Mesendoderm (in vitro differentiated cells): ENCODE results near the gene STARD8.

Experiments used
- DNase-seq: peaks from one replicate; pipeline ENCODE4 v3.0.0; 2013
- H2AK5ac ChIP-seq: 2 replicates; pipeline ENCODE4 v1.6.1; 2013; ENCODE audit warnings: low read length, inconsistent platforms
- H2BK120ac ChIP-seq: 2 replicates; pipeline ENCODE4 v1.6.1; 2013; ENCODE audit warnings: low read depth, mild to moderate bottlenecking, low read length, moderate library complexity, mixed read lengths
- H2BK15ac ChIP-seq: replicated peaks from 2 replicates; pipeline ENCODE4 v1.6.1; 2013; ENCODE audit warnings: low read depth, mild to moderate bottlenecking, moderate library complexity
- H2BK5ac ChIP-seq: 2 replicates; pipeline ENCODE4 v1.6.1; 2013; ENCODE audit warnings: low read length, inconsistent platforms
- H3K18ac ChIP-seq: 2 replicates; pipeline ENCODE4 v1.6.1; 2013; ENCODE audit warnings: mild to moderate bottlenecking, low read length, mixed read lengths
- H3K23ac ChIP-seq: one replicate; pipeline ENCODE4 v1.6.1; 2013; ENCODE audit warnings: low read length
- H3K27ac ChIP-seq: 2 replicates; pipeline ENCODE4 v1.5.1; 2013; ENCODE audit warnings: low read depth, mild to moderate bottlenecking, inconsistent platforms, low read length, moderate library complexity
- H3K27me3 ChIP-seq: 2 replicates; pipeline ENCODE4 v1.6.1; 2013; ENCODE audit warnings: low read length, control low read depth, mild to moderate bottlenecking, inconsistent platforms; ENCODE audit not compliant: insufficient read depth, poor library complexity
- H3K36me3 ChIP-seq: 2 replicates; pipeline ENCODE4 v1.6.1; 2013; ENCODE audit warnings: low read length, inconsistent platforms; ENCODE audit not compliant: control insufficient read depth, insufficient read depth
- H3K4ac ChIP-seq: one replicate; pipeline ENCODE4 v1.6.1; 2013; ENCODE audit warnings: low read depth, mild to moderate bottlenecking, low read length, moderate library complexity
- H3K4me1 ChIP-seq: 2 replicates; pipeline ENCODE4 v1.6.1; 2013; ENCODE audit warnings: low read depth, low read length, inconsistent platforms; ENCODE audit not compliant: control insufficient read depth
- H3K4me2 ChIP-seq: 2 replicates; pipeline ENCODE4 v1.6.1; 2013; ENCODE audit warnings: low read length
- H3K4me3 ChIP-seq: 2 replicates; pipeline ENCODE4 v1.5.1; 2013; ENCODE audit warnings: mild to moderate bottlenecking, low read length
- H3K56ac ChIP-seq: one replicate; pipeline ENCODE4 v1.6.1; 2013; ENCODE audit warnings: low read length
- H3K79me1 ChIP-seq: 2 replicates; pipeline ENCODE4 v1.6.1; 2013; ENCODE audit warnings: low read length, inconsistent platforms
- H3K79me2 ChIP-seq: 2 replicates; pipeline ENCODE4 v1.6.1; 2013; ENCODE audit warnings: mild to moderate bottlenecking, low read length; ENCODE audit not compliant: control insufficient read depth, insufficient read depth
- H3K9ac ChIP-seq: 2 replicates; pipeline ENCODE4 v1.6.1; 2013; ENCODE audit warnings: low read length, inconsistent platforms
- H4K5ac ChIP-seq: one replicate; pipeline ENCODE4 v1.6.1; 2013; ENCODE audit warnings: low read length
- H4K8ac ChIP-seq: one replicate; pipeline ENCODE4 v1.6.1; 2013; ENCODE audit warnings: low read depth, mild to moderate bottlenecking, control low read depth, low read length, moderate library complexity
- WGBS: extraction: QIAGEN DNeasy Blood & Tissue Kit; methylation state at CpG from one replicate; pipeline ENCODE4 v1.1.7; 2013; ENCODE audit warnings: low lambda C conversion rate, missing lambda C conversion rate; ENCODE audit not compliant: insufficient coverage; ENCODE audit errors: extremely low coverage; 5-methylcytosine and 5-hydroxymethylcytosine counted together

Gene STARD8

DNA sequence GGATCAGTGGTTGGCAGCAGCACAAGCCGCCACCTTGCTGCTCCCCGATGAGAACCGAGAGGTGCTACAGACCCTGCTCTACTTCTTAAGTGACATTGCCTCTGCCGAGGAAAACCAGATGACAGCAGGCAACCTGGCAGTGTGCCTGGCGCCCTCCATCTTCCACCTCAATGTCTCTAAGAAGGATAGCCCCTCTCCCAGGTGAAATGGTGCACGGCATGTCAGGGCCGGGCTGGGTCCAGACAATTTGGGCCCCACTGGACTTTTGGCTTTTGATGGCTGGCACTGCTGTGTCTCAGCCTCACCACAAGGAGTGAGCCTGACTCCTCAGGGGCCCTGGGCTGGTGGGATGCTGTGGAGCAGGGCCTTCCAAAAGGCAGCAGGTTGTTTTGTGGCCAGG lies 74.1 kb downstream of the STARD8 start:
- Histone ChIP-seq H3K4me3 (no peak overlapping the region), H3K79me1 (no peaks in the 10 kb centered on the region), H3K9ac (no peak overlapping the region), H2BK5ac (no peak overlapping the region), H3K4ac (no peak overlapping the region), H3K4me2 (no peak overlapping the region), H4K8ac (no peak overlapping the region), H3K18ac (no peak overlapping the region), H3K27ac (no peak overlapping the region), H2BK120ac (no peak overlapping the region), H2BK15ac (no peak overlapping the region), H4K5ac (no peak overlapping the region), H3K56ac (no peak overlapping the region), H3K27me3 (no peaks in the 10 kb centered on the region), H3K36me3 (no peaks in the 10 kb centered on the region), H3K4me1 (no peaks in the 10 kb centered on the region), H2AK5ac (no peak overlapping the region), H3K23ac (no peak overlapping the region), H3K79me2 (no peaks in the 10 kb centered on the region)
- DNase-seq, result no peak
- no CpG with 5 or more reads among the region's 7 CpGs for WGBS

GRCh38 chrX:68721991-68722860 lies 74.8 kb downstream of the STARD8 start:
- no peaks in the 10 kb centered on the region for H3K27me3 ChIP-seq
- H3K4me1 ChIP-seq, result no peaks in the 10 kb centered on the region
- no peak overlapping the region for H2BK15ac ChIP-seq
- H3K23ac ChIP-seq, result no peak overlapping the region
- no peaks in the 10 kb centered on the region for H3K79me2 ChIP-seq
- H3K9ac ChIP-seq, result no peak overlapping the region
- no peaks in the 10 kb centered on the region for H3K36me3 ChIP-seq
- no peak overlapping the region for H3K4me2 ChIP-seq
- H3K79me1 ChIP-seq, result no peaks in the 10 kb centered on the region
- no peak overlapping the region for H2AK5ac ChIP-seq
- DNase-seq, result no peak
- H4K5ac ChIP-seq, result no peak overlapping the region
- no peak overlapping the region for H3K4ac ChIP-seq
- H3K4me3 ChIP-seq, result no peak overlapping the region
- H2BK120ac ChIP-seq, result no peak overlapping the region
- no peak overlapping the region for H3K27ac ChIP-seq
- H3K18ac ChIP-seq, result no peak overlapping the region
- no peak overlapping the region for H3K56ac ChIP-seq
- H4K8ac ChIP-seq, result no peak overlapping the region
- H2BK5ac ChIP-seq, result no peak overlapping the region
- WGBS, result no CpG with 5 or more reads among the region's 16 CpGs

DNA sequence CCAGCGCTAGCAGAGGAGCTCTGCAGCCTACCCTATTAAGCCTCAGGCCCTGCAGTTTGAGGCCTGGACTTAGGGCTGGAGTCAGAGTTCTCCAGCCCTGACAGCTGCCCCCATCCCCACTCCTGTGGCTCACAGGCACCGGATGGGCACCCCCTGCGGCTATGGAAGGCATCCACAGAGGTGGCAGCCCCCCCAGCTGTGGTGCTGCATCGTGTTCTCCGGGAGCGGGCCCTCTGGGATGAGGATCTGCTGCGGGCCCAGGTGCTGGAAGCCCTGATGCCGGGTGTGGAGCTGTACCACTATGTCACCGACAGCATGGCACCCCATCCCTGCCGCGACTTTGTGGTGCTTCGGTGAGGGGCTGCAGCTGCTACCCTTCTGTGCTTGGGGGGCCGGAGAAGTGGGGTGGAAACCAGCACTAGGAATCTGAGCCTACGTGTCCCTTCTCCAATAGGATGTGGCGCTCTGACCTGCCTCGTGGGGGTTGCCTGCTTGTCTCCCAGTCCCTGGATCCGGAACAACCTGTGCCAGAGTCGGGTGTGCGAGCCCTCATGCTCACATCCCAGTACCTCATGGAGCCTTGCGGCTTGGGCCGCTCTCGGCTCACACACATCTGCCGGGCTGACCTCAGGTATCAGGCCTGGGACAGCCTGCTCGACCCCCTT lies 76.2 kb downstream of the STARD8 start:
- WGBS, result no CpG with 5 or more reads among the region's 24 CpGs
- no peak overlapping the region for H3K9ac ChIP-seq
- H2BK15ac ChIP-seq, result no peak overlapping the region
- no peak overlapping the region for H3K4ac ChIP-seq
- H3K27ac ChIP-seq, result no peak overlapping the region
- H4K5ac ChIP-seq, result no peak overlapping the region
- no peak overlapping the region for H3K4me2 ChIP-seq
- H3K79me1 ChIP-seq, result no peaks in the 10 kb centered on the region
- H3K56ac ChIP-seq, result no peak overlapping the region
- no peak overlapping the region for H2AK5ac ChIP-seq
- H2BK5ac ChIP-seq, result no peak overlapping the region
- no peak overlapping the region for H3K4me3 ChIP-seq
- no peak for DNase-seq
- no peak overlapping the region for H4K8ac ChIP-seq
- H3K18ac ChIP-seq, result no peak overlapping the region
- no peaks in the 10 kb centered on the region for H3K36me3 ChIP-seq
- no peak overlapping the region for H3K23ac ChIP-seq
- no peaks in the 10 kb centered on the region for H3K4me1 ChIP-seq
- H2BK120ac ChIP-seq, result no peak overlapping the region
- H3K79me2 ChIP-seq, result no peaks in the 10 kb centered on the region
- no peaks in the 10 kb centered on the region for H3K27me3 ChIP-seq

- Histone ChIP-seq H4K8ac (no peak overlapping the region), H3K9ac (no peak overlapping the region), H3K4me2 (no peak overlapping the region), H3K79me2 (no peaks in the 10 kb centered on the region), H3K4me3 (no peak overlapping the region), H3K36me3 (no peaks in the 10 kb centered on the region), H3K4ac (no peak overlapping the region), H2AK5ac (no peak overlapping the region), H3K27me3 (no peaks in the 10 kb centered on the region), H2BK120ac (no peak overlapping the region), H2BK5ac (no peak overlapping the region), H3K4me1 (no peaks in the 10 kb centered on the region), H3K23ac (no peak overlapping the region), H2BK15ac (no peak overlapping the region), H4K5ac (no peak overlapping the region), H3K79me1 (no peaks in the 10 kb centered on the region), H3K27ac (no peak overlapping the region), H3K56ac (no peak overlapping the region), H3K18ac (no peak overlapping the region)
- WGBS, result no CpG with 5 or more reads among the region's 10 CpGs
- no peak for DNase-seq
These were observed 77.1 kb downstream of the STARD8 start for GRCh38 chrX:68724531-68725020.

DNA sequence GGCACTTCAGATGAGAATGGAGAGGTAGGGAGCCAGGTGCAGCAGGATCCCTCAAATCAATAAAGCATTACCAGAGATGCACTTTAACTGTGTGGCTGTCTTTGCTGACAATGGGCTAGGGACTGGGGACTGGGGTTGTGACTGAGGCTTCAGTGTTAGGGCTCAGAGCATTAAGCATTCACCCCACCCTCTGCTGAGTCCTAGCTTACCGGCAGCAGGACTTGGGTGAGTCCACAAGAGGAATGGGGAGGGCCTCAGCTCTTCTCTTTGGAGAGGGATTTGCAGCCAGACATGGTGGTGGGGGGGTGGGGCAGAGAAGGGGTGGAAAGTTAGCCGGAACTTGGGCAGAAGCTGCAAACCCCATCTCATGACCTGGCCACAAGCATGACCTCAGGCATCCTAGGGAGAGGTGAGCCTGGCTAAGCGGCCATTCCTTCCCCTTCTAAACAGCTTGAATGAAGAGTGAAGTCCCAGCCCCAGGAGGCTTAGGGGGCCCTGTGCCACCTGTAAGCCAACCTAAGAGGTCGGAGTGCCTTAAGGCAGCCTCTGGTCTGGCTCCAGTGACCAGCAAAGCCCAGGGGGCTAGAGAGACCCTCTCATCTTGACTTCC lies 78.4 kb downstream of the STARD8 start:
- H2AK5ac ChIP-seq, result no peak overlapping the region
- H3K27me3 ChIP-seq, result no peaks in the 10 kb centered on the region
- no CpG with 5 or more reads among the region's 4 CpGs for WGBS
- H4K5ac ChIP-seq, result no peak overlapping the region
- H3K4me1 ChIP-seq, result no peaks in the 10 kb centered on the region
- no peak overlapping the region for H2BK15ac ChIP-seq
- H3K9ac ChIP-seq, result no peak overlapping the region
- H3K4ac ChIP-seq, result no peak overlapping the region
- no peak overlapping the region for H3K18ac ChIP-seq
- H3K4me2 ChIP-seq, result no peak overlapping the region
- no peak overlapping the region for H3K23ac ChIP-seq
- no peak overlapping the region for H3K27ac ChIP-seq
- no peaks in the 10 kb centered on the region for H3K79me1 ChIP-seq
- no peak overlapping the region for H3K4me3 ChIP-seq
- no peaks in the 10 kb centered on the region for H3K79me2 ChIP-seq
- DNase-seq, result no peak
- H2BK5ac ChIP-seq, result no peak overlapping the region
- no peak overlapping the region for H2BK120ac ChIP-seq
- H3K56ac ChIP-seq, result no peak overlapping the region
- H4K8ac ChIP-seq, result no peak overlapping the region
- no peaks in the 10 kb centered on the region for H3K36me3 ChIP-seq
